Retina (tissue), 1 donor: ENCODE data around the gene PC.
A peak's percentile ranks its signal among the peaks of the same experiment; 100 is the strongest.

Experiments used
- DNase-seq: peaks from one replicate; pipeline ENCODE4 v3.0.0-alpha.2; 2016

Gene PC

DNA sequence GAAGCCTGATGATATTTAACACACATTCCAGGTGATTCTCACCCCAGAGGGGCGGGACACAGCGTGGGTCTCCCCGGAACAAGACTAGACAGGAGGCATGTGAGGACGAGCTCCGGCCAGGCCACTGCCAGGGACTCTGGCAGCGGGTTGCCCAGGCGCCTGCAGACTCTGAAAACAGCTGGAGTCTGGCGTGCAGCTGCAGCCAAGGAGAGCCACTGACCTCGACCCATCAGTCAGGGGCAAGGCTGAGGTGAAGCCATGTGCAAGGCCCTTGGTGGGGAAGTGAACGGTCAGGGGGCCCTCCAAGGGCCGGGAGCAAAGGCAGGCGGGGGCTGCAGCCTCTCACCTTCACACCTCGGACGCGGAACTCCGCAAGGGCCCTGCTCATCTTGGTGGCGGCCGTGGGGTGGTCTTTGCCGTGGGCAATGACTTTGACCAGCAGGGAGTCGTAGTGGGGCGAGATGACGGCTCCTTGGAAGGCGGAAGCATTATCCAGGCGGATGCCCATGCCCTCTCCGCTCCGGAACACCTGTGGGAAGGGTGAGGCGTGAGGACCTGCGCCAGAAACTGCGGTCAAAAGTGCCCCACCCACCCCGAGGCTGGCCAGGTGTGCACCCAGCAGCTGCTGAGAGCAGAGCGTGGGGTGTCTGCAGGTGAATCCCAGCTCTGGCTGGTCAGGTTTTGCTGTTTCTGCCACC, 94.6 kb downstream of the PC start:
- DNase-seq: no peak

DNA sequence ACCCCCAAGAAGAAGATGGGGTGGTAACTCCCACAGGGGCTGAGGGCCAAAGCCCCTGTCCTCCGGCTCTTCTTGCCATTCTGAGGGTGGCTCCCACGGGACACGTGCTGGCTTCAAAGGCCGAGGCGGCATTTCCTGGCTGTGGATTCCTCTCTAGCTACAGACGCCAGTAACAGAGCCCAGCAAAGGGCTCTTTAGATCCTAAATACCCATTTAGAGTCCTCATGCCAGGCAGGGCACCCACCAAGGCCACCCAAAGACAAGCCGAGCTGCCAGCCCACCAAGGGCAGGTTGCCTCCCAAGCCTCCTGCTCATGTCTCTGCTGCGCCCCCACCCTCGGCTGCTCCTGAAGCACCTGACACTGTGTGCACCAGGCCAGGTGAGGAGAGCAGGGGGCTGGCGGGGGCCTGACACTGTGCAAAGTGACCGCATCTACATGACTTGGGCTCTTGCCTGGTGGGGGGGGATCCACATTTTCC, 95.6 kb downstream of the PC start:
- no peak for DNase-seq

- DNase-seq: peak; percentile 39
Observed at GRCh38 chr11:66861774-66862558, 96.2 kb downstream of the PC start.

- peak; percentile 1 for DNase-seq
Observed at GRCh38 chr11:66861038-66861773, 97.0 kb downstream of the PC start.

DNA sequence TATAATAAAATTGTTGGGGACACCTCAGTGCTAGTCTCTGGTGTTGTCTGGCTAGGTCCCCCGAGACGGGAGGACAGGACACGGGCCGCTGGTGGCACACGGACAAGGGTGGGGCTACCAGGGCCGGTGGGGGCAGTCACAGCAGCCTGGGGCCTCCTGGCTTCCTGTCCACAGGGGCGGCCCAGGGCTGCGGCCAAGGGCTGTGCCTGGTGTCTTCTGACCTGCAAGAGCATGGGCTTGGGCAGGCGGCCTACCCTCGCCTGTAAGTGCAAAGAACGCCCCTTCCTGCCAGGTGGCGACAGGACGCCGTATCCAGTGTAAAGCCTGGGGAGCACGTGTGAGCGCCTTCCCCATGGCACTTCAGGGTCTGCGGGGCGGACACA, 97.7 kb downstream of the PC start:
- DNase-seq: no peak

DNA sequence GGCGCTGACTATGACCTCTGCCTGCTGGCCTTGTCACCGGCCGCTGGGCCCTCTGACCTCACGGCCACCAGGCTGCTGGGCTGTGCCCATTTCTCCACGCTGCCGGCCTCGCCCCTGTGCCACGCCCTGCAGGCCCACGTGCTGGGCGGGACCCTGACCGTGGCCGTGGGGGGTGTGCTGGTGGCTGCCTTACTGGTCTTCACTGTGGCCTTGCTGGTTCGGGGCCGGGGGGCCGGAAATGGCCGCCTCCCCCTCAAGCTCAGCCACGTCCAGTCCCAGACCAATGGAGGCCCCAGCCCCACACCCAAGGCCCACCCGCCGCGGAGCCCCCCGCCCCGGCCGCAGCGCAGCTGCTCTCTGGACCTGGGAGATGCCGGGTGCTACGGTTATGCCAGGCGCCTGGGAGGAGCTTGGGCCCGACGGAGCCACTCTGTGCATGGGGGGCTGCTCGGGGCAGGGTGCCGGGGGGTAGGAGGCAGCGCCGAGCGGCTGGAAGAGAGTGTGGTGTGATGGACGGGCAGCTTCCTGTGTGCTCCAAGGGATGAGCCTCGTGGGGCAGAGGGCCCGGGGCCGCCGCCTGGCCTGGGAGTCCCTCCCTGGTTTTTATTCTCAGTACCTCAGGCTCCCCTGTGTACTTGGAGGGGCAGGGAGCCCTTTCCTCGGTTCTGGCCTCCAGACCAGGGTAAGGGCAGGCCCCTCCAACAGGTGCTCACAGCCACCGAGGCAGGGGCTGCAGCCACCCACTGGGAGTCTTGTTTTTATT, 98.3 kb downstream of the PC start:
- DNase-seq: no peak

GRCh38 chr11:66858939-66859685, 99.1 kb downstream of the PC start:
- no peak for DNase-seq

- no peak for DNase-seq
Observed at GRCh38 chr11:66858186-66858938, 99.8 kb downstream of the PC start.

GRCh38 chr11:66857927-66858185, 100.3 kb downstream of the PC start:
- no peak for DNase-seq

- no peak for DNase-seq
Observed at GRCh38 chr11:66857234-66857926, 100.8 kb downstream of the PC start.

- DNase-seq: peak; percentile 87
Observed at GRCh38 chr11:66856496-66857233, 101.5 kb downstream of the PC start, which contains the start of gene LRFN4. Gene LRFN4 (plus strand): TSS chr11:66857064. CDS start chr11:66857745, 681 bp downstream.

DNA sequence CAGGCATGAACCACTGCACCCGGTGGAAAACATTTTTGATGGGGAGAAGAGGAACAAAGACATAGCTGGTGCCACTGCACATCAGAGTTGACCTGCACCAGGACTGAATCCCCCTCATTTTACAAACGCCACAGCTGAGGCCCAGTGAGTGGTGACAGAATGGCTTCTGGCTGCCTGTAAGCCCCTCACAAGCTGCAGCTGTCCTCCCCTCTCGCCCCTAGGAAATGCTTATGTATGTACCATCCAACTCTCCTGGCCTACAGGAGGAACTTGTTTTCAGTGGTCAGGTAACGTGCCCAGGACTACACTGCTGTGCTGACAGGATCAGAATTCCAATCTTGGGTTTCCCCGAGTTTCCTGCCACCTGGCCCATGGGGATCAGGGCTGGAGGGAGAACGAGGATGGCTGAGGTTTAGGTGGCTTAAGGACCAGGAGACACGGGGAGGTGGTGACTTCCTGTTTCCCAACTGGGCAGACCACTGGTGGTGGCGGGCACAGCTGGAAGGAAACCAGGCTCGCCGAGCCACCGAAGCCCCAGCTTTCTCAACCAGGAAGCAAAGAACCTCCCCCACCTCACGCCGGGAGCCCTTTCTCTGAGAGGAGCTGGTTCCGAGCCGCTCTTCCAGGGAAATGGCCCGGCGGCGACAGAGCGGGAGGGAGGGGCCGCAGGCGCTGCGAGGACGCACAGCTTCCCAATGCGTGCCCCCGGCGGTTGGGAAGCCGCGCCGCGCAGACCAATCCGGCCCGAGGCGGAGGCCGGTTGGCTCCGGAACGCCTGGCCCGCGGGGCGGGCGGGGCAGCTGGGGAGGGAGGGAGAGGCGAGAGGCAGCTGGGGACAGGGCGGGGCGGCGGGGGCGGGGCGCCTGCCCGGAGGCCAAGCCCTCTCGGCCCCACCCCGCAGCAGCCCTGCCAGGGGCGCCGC, 102.3 kb downstream of the PC start:
- DNase-seq: peak; percentile 91

- DNase-seq: no peak
Observed at GRCh38 chr11:66854729-66855211, 103.4 kb downstream of the PC start.

- DNase-seq: no peak
Observed at GRCh38 chr11:66854231-66854661, 103.9 kb downstream of the PC start.

- no peak for DNase-seq
Observed at GRCh38 chr11:66853242-66854229, 104.6 kb downstream of the PC start.

DNA sequence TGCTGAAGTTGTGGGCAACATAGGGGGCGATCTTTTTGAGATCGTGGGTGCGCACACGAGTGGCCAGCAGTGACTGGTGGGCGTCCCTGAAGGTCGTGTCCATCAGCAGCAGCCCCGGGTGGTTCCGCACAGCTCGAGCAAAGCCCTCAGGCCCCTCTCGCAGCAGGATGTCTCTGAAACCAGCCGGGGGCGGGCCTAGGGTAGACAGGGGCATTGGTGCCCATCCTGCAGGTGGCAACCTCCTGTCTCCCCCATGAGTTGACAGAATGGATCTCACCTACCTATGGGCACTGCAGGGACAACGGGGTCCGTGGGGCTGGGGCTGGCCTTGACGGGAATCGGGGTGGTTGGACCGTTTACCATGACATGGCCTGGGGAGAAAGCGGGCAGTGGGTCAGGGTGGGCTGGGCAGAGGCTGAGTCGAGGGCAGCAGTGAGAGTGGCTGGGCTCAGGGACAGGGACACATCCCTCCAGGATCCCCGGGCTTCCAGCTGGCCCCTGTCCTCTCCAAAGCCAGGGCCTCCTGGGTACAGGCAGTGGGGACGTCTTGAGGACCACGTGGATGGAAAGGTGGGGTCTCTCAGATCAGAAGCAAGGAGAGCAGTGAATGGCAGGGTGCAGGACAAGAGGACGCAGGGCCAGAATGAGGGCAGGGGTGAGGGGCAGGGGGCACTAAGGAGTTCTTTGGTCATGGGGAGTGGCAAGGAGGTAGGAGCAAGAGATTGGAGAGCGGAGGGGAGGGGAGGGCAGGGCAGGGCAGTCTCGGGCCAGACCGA, 105.5 kb downstream of the PC start:
- DNase-seq: no peak
